Hepatocyte (in vitro differentiated cells): ENCODE measurements around the gene CCDC89. TPM values are rescaled to one million over a fixed set of nuclear protein-coding genes. Genes with fewer than 3 reads are reported as not detected.

Experiments
- DNase-seq: peaks from one replicate; pipeline ENCODE4 v3.0.0-alpha.2; 2016; ENCODE audit warnings: low spot score
- H2AFZ ChIP-seq: fragments of 200-600 bp; sonication (generic); 2 replicates; pipeline ENCODE4 v1.6.0; 2016; ENCODE audit warnings: antibody characterized with exemption, mild to moderate bottlenecking
- H3K27ac ChIP-seq: fragments of 200-600 bp; sonication (generic); 2 replicates; pipeline ENCODE4 v1.5.1; 2016; ENCODE audit warnings: mild to moderate bottlenecking
- H3K27me3 ChIP-seq: fragments of 200-600 bp; sonication (generic); 2 replicates; pipeline ENCODE4 v1.6.1; 2016
- H3K36me3 ChIP-seq: fragments of 200-600 bp; sonication (generic); replicated peaks from 2 replicates; pipeline ENCODE4 v1.5.1; 2016; ENCODE audit warnings: low read depth; ENCODE audit not compliant: insufficient read depth
- H3K4me1 ChIP-seq: fragments of 200-600 bp; sonication (generic); 2 replicates; pipeline ENCODE4 v1.5.1; 2016; ENCODE audit warnings: mild to moderate bottlenecking, moderate library complexity; ENCODE audit not compliant: insufficient read depth
- H3K4me2 ChIP-seq: fragments of 200-600 bp; sonication (generic); 2 replicates; pipeline ENCODE4 v1.6.0; 2016
- H3K4me3 ChIP-seq: fragments of 200-600 bp; sonication (generic); 2 replicates; pipeline ENCODE4 v1.5.1; 2016; ENCODE audit warnings: mild to moderate bottlenecking
- H3K79me2 ChIP-seq: fragments of 200-600 bp; sonication (generic); 2 replicates; pipeline ENCODE4 v1.6.0; 2017; ENCODE audit warnings: mild to moderate bottlenecking
- H3K9me2 ChIP-seq: fragments of 200-600 bp; sonication (generic); replicated peaks from 2 replicates; pipeline ENCODE4 v1.6.0; 2017; ENCODE audit warnings: mild to moderate bottlenecking; ENCODE audit not compliant: insufficient read depth
- H3K9me3 ChIP-seq: fragments of 200-600 bp; sonication (generic); 2 replicates; pipeline ENCODE4 v1.5.1; 2016; ENCODE audit warnings: low read depth, mild to moderate bottlenecking
- H4K20me1 ChIP-seq: fragments of 200-600 bp; sonication (generic); 2 replicates; pipeline ENCODE4 v1.6.0; 2016; ENCODE audit warnings: mild to moderate bottlenecking; ENCODE audit not compliant: insufficient read depth, poor library complexity, severe bottlenecking
- CTCF ChIP-seq: fragments of 200-600 bp; sonication (generic); IDR thresholded peaks from 2 replicates; pipeline ENCODE4 v1.5.1; 2016; ENCODE audit warnings: antibody characterized with exemption, mild to moderate bottlenecking; ENCODE audit not compliant: poor library complexity
- EZH2 ChIP-seq: fragments of 200-600 bp; sonication (generic); IDR thresholded peaks from 2 replicates; pipeline ENCODE4 v1.6.1; 2016; ENCODE audit warnings: antibody characterized with exemption, mild to moderate bottlenecking, borderline replicate concordance
- EZH2phosphoT487 ChIP-seq: fragments of 200-600 bp; sonication (generic); IDR thresholded peaks from one replicate; pipeline ENCODE4 v1.6.1; 2018; ENCODE audit warnings: antibody characterized with exemption, mild to moderate bottlenecking, low read depth, moderate library complexity; ENCODE audit not compliant: unreplicated experiment, severe bottlenecking
- WGBS: methylation state at CpG from one replicate; pipeline ENCODE4 v1.1.6; 2016; ENCODE audit warnings: low lambda C conversion rate; ENCODE audit errors: missing lambda C conversion rate; 5-methylcytosine and 5-hydroxymethylcytosine counted together
- polyA plus RNA-seq: library from polyadenylated mRNA; unstranded; fragments of >200 nt; fragmentation: Nextera tagmentation; extraction: Ambion mirVana; gene quantifications from 2 replicates; pipeline ENCODE4 v1.2.1, GENCODE V29; 2016
- total RNA-seq: library from RNA; depleted of rRNA; stranded (reverse); fragments of >200 nt; gene quantifications from 2 replicates; pipeline ENCODE4 v1.2.3, GENCODE V29; 2014

Gene CCDC89
- total and polyA plus RNA-seq, 2 experiments from 2014 or later: 0.75 to 0.83 TPM

DNA sequence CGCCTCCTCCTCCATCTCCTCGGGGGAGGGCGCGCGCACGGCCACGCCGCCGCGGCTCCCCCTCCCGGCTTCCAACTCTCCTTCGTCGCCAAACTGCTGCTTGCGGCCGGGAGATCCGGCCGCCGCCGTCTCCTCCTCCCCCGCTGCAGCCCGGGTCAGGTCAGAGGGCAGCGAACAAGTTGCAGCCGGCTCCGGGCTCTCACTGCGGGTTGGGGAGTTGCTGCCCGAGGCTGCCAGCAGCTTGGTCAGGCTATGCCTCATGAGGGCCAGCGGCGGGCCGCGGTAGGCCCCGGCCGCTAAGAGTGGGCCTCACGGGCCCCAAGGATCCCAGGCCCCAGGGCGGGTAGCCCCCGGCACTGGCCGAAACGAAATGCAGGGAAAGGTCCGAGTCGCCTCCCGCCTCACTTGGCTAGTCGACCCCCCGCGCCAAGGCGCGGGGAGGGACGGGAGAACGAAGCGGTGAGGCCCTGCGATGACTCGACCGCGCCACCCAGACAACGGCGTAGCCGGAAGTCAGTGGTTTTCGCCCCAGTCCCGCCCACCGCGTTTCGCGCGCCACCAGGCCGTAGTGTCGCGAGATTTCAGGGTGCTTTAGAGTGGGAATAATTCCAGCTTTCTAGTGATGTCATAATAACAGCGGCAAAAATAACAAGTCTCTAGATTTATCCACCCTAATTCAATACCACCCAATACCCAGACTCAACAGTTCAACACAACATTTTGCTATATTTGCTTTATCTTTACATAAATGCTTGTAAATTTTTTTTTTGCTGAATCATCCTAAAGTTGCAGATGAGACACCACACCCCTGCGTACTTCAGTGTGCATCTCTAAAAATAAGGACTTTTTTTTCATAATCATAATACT, 21.1 kb downstream of the CCDC89 start, which contains the start of gene CREBZF:
TSS of gene CREBZF (minus strand) at position 515 of the 867 bp plus-strand sequence. CDS start at position 261, 254 bp downstream.
- Histone ChIP-seq H3K4me3 (peak within 1 kb of the TSS; percentile 95), H4K20me1 (peaks cover 45% of the 10 kb centered on the region), H3K9me2 (no peaks in the 10 kb centered on the region), H3K27ac (peak within 1 kb of the TSS; percentile 99), H3K79me2 (peaks cover 46% of the 10 kb centered on the region), H3K4me2 (peak within 1 kb of the TSS; percentile 91), H3K4me1 (peaks cover 13% of the 10 kb centered on the region), H3K9me3 (no peaks in the 10 kb centered on the region), H3K27me3 (no peaks in the 10 kb centered on the region), H3K36me3 (no peaks in the 10 kb centered on the region), H2AFZ (peak within 1 kb of the TSS; percentile 58)
- peak; percentile 97 for DNase-seq
- no peak for TF ChIP-seq EZH2phosphoT487
- TF ChIP-seq EZH2: no peak
- TF ChIP-seq CTCF: no peak
- 2% methylated on average over 57 of the region's 67 CpGs for WGBS

GRCh38 chr11:85663753-85664614, 22.0 kb downstream of the CCDC89 start:
- WGBS: 1% methylated on average over 73 of the region's 73 CpGs
- H3K9me3 ChIP-seq: no peaks in the 10 kb centered on the region
- H3K36me3 ChIP-seq: no peaks in the 10 kb centered on the region
- peak overlapping the region; percentile 99 for H3K27ac ChIP-seq
- TF ChIP-seq EZH2phosphoT487 (no peak), CTCF (peak; percentile 49)
- peaks cover 55% of the 10 kb centered on the region for H3K79me2 ChIP-seq
- H3K4me2 ChIP-seq: peak overlapping the region; percentile 91
- H3K4me1 ChIP-seq: peaks cover 20% of the 10 kb centered on the region
- no peaks in the 10 kb centered on the region for H3K9me2 ChIP-seq
- peaks cover 54% of the 10 kb centered on the region for H4K20me1 ChIP-seq
- H3K27me3 ChIP-seq: no peaks in the 10 kb centered on the region
- peak overlapping the region; percentile 41 for H2AFZ ChIP-seq
- H3K4me3 ChIP-seq: peak overlapping the region; percentile 95
- DNase-seq: peak; percentile 89

DNA sequence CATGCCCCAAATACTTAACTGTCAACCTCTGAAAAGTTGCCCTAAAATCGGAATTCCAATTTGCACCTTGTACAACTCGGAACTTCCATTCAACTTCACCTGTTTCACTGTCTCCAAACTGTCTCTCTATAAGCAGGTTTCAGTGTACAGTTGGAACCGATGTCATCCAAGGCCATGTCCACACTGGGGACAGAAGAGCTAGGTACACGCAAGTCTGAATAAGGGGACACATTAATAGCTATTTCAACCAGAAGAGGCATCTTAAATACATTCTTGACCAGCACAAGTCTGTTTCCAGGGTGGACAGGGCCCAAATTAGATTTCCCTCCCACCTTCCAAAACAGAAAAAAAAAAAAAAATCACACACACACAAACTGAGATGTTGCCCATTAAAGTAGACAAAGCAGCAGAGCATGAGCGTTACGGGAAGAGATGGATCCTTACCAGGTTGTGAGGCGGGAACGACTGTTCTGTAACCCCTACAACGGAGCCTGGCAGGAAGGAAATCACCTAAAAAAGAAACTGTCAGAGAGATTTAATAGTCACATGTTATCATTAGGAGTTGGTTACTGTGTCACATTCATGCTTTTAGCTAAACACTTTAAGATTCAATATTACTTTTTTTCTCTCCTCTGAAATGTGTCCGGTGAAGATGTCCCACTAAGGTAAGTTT, 22.8 kb downstream of the CCDC89 start:
- Histone ChIP-seq H3K27ac (peak overlapping the region; percentile 99), H3K27me3 (no peaks in the 10 kb centered on the region), H3K79me2 (peaks cover 63% of the 10 kb centered on the region), H3K4me1 (peaks cover 22% of the 10 kb centered on the region), H4K20me1 (peaks cover 62% of the 10 kb centered on the region), H2AFZ (no peak overlapping the region), H3K4me3 (peak overlapping the region; percentile 95), H3K36me3 (no peaks in the 10 kb centered on the region), H3K4me2 (peak overlapping the region; percentile 91), H3K9me2 (no peaks in the 10 kb centered on the region), H3K9me3 (no peaks in the 10 kb centered on the region)
- no peak for TF ChIP-seq EZH2phosphoT487
- TF ChIP-seq EZH2: no peak
- no peak for TF ChIP-seq CTCF
- peak; percentile 10 for DNase-seq
- WGBS: 2% methylated on average over 10 of the region's 10 CpGs
